Ascending aorta (tissue), 2 donors: Measurements from ENCODE around the gene AP1S3. TPM values are rescaled to one million over a fixed set of nuclear protein-coding genes. Genes with fewer than 3 reads are reported as not detected.
"Not testable (repeated sequence)": the region's sequence is repeated elsewhere in the genome, so short reads cannot be mapped to it uniquely, and the experiment has no call there.

Experiments used
- DNase-seq, 2 donors: peaks; one replicate each; pipeline ENCODE4 v3.0.0-alpha.2; 2019; ENCODE audit warnings: low spot score in 2 of 2
- H3K27ac ChIP-seq, 2 donors: fragments of 200-600 bp; sonication (generic); one replicate each; pipeline ENCODE4 v1.5.1; 2016 to 2017; ENCODE audit warnings: mild to moderate bottlenecking in 1 of 2
- H3K27me3 ChIP-seq: fragments of 200-600 bp; sonication (generic); one replicate; pipeline ENCODE4 v1.5.1; 2017
- H3K36me3 ChIP-seq, 2 donors: fragments of 200-600 bp; sonication (generic); one replicate each; pipeline ENCODE4 v1.5.1; 2016
- H3K4me1 ChIP-seq, 2 donors: fragments of 200-600 bp; sonication (generic); one replicate each; pipeline ENCODE4 v1.5.1; 2016 to 2017; ENCODE audit warnings: mild to moderate bottlenecking in 1 of 2
- H3K4me3 ChIP-seq, 2 donors: fragments of 200-600 bp; sonication (generic); one replicate each; pipeline ENCODE4 v1.5.1; 2016 to 2017; ENCODE audit warnings: mild to moderate bottlenecking in 1 of 2
- H3K9me3 ChIP-seq, 2 donors: fragments of 200-600 bp; sonication (generic); one replicate each; pipeline ENCODE4 v1.5.1; 2016
- CTCF ChIP-seq, 3 experiments: fragments of 200-600 bp in 2 of 3; fragments of 450-650 bp in 1 of 3; sonication (generic) in 2 of 3; IDR thresholded peaks; one replicate each; pipeline ENCODE4 v1.5.1; 2016 to 2019; ENCODE audit warnings: antibody characterized with exemption in 3 of 3, mild to moderate bottlenecking in 1 of 3, moderate library complexity in 1 of 3
- intact Hi-C: fragments of 100-400 bp; cut with DNase I; formaldehyde crosslinking; loops from one replicate; pipeline ENCODE4 v1.15.1; 2023
- total RNA-seq: library from RNA; depleted of rRNA; stranded (reverse); fragments of >200 nt; gene quantifications from one replicate; pipeline ENCODE4 v1.1.0, GENCODE V29; 2016

The AP1S3 gene
- total RNA-seq, 1 donor from 2014 or later: not detected

- intact Hi-C loops: no loop called here
- no peak for DNase-seq
- peaks cover 66 to 92% of the 10 kb centered on the region in 2 donors for H3K36me3 ChIP-seq
Observed at GRCh38 chr2:223880796-223881195, 43.4 kb upstream of the AP1S3 start.

DNA sequence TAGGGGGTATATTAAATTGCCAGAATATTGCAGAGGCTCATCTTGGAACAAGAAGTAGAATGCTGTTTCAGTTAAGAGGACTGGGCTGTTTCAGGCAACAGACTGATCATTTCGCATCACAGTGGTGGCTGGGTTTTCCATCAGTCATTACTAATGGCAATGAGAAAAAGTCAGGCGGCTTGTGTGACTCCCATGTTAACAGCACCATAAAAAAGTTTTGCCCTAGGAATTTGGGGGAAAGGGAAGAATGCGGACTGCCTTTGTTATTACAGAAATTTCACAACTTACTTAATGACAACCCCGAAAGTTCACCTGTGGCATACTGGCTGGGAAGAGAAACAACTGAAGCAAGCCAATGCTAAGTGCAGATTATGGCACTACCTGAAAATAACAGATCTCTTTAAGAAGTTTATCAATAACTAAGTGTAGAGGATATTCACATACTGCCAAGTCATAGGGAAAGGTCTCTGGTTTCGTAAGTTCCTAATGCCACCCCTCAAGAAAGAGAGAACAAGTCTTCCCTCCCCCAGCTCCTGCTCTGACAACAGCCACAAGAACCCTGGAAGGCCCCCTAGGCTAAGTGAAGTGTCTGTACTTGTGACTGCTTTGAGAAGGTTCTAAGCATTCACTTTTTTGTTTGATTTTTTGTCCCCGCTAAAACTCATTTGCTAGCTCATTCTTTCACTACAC is 40.5 kb upstream of the AP1S3 start:
- intact Hi-C loops: no loop called here
- Histone ChIP-seq H3K4me3 (no peak overlapping the region), H3K4me1 (no peaks in the 10 kb centered on the region), H3K9me3 (no peaks in the 10 kb centered on the region), H3K27me3 (no peaks in the 10 kb centered on the region), H3K36me3 (peaks cover 66 to 90% of the 10 kb centered on the region in 2 donors), H3K27ac (no peak overlapping the region)
- TF ChIP-seq CTCF (IDR thresholded peaks at IDR 0.05): no peak
- DNase-seq: no peak

More at GRCh38 chr2:223880796-223881195, 43.4 kb upstream of the AP1S3 start:
- no peak for TF ChIP-seq CTCF (IDR thresholded peaks at IDR 0.05)
- no peaks in the 10 kb centered on the region for H3K4me1 ChIP-seq
- H3K9me3 ChIP-seq: no peaks in the 10 kb centered on the region
- H3K27me3 ChIP-seq: no peaks in the 10 kb centered on the region
- H3K4me3 ChIP-seq: no peak overlapping the region
- no peak overlapping the region for H3K27ac ChIP-seq

- H3K27ac ChIP-seq: no peak overlapping the region
- H3K27me3 ChIP-seq: no peaks in the 10 kb centered on the region
- no peaks in the 10 kb centered on the region for H3K4me1 ChIP-seq
- H3K4me3 ChIP-seq: no peak overlapping the region
- DNase-seq: no peak
- H3K9me3 ChIP-seq: no peaks in the 10 kb centered on the region
- TF ChIP-seq CTCF (IDR thresholded peaks at IDR 0.05): no peak
- H3K36me3 ChIP-seq: peaks cover 44 to 69% of the 10 kb centered on the region in 2 donors
- intact Hi-C loops: no loop called here
Observed at GRCh38 chr2:223873672-223874071, 36.3 kb upstream of the AP1S3 start.

- H3K36me3 ChIP-seq: peaks cover 35 to 60% of the 10 kb centered on the region in 2 donors
- DNase-seq, H3K9me3 ChIP-seq, H3K4me3 ChIP-seq, H3K27ac ChIP-seq, intact Hi-C loops, H3K27me3 ChIP-seq, H3K4me1 ChIP-seq: not testable (repeated sequence)
Observed at GRCh38 chr2:223872772-223873171, 35.4 kb upstream of the AP1S3 start.

GRCh38 chr2:223871661-223872060 is 34.3 kb upstream of the AP1S3 start:
- peaks cover 26 to 49% of the 10 kb centered on the region in 2 donors for H3K36me3 ChIP-seq

DNA sequence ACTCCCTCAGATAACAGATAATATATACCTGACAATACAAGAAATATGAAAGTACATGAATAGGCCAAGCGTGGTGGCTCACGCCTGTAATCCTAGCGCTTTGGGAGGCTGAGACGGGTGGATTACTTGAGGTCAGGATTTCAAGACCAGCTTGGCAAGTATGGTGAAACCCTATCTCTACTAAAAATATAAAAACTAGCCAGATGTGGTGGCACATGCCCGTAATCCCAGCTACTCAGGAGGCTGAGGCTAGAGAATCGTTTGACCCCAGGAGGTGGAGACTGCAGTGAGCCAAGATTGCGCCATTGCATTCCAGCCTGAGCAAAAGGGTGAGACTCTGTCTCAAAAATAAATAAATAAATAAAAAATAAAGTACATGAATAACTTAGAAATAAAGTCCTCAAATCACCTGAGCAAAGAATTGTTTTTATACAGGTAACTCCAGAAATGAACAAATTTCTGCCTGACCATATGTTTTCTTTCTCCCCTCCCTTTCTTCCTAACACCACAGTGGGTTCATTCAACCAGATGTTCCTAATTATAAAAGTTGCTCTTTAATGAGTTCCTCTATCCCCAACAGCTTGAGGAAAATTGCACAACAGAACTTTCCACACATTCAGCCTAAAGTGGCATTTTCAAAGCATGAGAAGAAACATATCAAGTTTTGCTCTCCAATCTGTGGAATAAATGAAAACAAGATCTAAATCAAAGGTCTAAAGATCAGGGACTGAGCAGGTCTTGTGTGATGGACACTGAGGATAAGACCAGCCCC is 33.6 kb upstream of the AP1S3 start:
- intact Hi-C loops: no loop called here
- no peak for DNase-seq
- no peaks in the 10 kb centered on the region for H3K9me3 ChIP-seq
- H3K36me3 ChIP-seq: peaks cover 23 to 43% of the 10 kb centered on the region in 2 donors
- no peak overlapping the region for H3K4me3 ChIP-seq
- H3K27me3 ChIP-seq: no peaks in the 10 kb centered on the region
- no peak for TF ChIP-seq CTCF (IDR thresholded peaks at IDR 0.05)
- H3K4me1 ChIP-seq: no peaks in the 10 kb centered on the region
- H3K27ac ChIP-seq: no peak overlapping the region

More at GRCh38 chr2:223871661-223872060, 34.3 kb upstream of the AP1S3 start:
- H3K4me3 ChIP-seq, H3K27me3 ChIP-seq, H3K27ac ChIP-seq, intact Hi-C loops, H3K9me3 ChIP-seq, DNase-seq, H3K4me1 ChIP-seq: not testable (repeated sequence)
